Activated T-helper 1 cell treated with Interleukin-2 at 50 U/mL for 16 hours (primary cell): ENCODE results near the gene ANGPTL2.

Experiments
- DNase-seq: peaks from one replicate; pipeline ENCODE4 v3.0.0-alpha.2; 2020; ENCODE audit warnings: low read depth

The ANGPTL2 gene

DNA sequence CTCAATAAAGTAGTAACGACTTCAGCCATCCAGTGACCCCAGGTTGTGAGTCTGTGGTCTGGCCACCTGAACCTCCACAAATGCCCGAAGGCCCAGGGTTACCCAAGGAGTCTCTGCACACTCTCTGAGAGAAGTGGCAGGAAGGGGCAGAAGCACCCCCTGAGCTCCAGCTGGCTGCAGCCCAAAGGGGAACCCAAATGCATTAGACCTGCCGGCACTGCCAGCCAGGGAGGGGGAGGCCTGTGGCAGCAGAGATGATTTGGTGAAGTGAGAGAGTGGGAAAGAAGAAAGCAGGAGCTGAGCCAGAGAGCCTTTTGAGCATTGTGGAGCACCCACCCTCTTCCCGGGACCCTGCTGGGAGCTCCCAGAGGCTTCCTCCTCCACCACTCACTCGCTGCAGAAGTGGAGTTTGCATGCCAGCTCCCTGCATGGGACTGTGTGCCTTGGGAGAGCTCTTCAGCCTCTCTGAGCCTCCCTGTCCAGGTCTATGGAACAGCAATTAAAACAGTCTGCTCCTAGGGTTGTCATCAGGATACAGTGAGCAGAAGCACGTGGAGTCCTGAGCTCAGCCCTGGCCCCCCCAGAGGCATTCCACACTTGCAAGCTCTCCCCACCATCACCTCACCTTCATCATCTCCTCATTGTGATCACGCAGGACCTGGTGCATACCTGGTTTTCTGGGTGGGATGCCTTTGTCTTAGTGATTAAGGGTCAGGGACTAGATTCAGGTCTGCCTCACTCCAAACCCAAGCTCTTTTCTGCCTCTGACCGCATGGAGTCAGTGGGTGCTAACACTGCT is 13.8 kb upstream of the ANGPTL2 start:
- DNase-seq, result no peak

GRCh38 chr9:127135056-127135745 is 12.8 kb upstream of the ANGPTL2 start:
- DNase-seq, result no peak

DNA sequence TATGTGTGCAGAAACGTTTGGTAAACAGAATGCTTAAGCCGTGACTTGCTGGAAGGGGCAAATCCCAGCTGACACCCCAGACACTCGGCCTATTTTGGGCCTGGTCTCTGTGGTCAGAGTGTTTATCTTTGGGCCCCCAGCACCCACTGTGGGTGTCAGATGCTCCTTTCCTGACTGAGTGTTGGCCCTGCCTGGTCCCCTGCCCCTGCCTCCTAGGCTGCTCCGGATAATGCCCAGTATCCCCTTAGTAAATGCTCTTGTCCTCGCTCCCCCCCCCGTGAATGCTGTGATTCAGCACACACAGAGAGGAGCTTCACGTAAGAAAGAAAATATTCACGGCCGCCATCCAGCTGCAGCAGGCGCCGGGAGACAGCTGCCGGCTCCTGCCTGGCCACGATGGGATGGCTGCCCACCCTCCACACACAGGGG is 11.3 kb upstream of the ANGPTL2 start:
- no peak for DNase-seq

DNA sequence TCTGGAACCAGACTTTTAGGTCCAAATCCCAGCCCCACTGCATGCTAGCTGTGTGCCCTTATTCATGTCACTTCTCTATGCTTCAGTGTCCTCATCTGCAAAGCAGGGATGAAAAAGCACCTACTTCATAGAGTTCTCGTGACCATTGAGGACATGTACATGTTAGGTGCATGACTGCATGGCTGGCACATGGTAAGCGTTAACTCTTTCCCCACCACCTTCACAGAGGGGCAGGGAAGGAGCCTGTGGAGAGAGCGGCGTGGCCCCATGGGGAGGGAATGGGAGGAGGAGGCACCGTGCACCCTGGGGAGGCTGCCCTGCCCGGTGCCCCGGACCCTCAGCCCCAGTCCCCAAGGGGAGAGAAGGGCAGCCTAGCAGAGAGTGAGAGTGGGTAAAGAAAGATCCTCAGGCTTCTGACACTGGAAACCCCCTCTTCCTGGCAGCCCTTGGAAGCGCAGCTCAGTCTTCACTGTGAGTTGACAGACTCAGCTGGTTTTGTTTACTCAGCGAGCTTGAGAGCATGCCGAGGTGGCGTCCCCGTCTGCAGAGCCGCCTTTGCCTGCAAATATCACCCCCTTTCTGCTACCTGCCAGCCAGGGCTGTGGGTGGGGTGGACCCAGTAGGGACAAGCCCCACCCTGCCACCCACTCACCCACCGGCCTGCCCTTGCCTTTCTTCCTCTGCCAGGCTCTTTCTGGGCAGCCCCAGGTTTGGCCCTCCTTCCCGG is 10.6 kb upstream of the ANGPTL2 start:
- no peak for DNase-seq

DNA sequence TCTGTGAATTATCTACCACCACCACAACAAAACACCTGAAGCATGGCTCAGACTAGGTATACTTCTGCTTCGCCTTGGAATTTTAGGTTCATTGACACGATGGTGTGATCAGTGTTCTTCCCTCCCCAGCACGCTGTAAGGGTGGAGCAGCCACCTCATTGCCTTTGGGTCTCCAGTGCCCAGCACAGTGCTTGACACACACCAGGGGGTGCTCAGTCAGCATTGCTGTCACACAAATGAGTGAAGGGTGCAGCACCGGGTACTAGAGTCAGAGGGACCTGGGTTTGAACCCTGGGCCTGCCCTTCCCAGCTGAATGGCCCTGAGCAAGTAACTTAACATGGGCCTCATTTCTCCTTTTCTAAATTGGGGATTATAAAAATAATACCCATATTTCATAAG is 9.9 kb upstream of the ANGPTL2 start:
- no peak for DNase-seq

DNA sequence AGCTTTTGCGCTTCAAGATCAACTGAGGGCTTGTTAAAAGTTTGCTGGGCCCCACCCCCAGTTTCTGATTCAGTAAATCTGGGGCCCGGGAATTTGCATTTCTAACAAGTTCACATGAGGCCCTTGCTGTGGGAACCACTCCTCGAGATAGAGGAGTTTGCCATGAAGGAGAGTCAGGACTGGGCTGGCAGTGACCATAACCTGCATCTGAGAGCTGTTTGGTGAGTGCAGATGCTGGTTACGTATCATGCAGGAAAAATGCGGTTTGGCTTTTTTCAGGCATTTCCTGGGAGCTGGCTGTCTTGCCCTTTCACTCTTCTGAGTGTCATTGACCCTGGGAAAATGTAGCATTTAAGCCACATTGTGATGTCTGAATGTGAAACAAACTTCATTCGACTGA is 9.4 kb upstream of the ANGPTL2 start:
- no peak for DNase-seq

DNA sequence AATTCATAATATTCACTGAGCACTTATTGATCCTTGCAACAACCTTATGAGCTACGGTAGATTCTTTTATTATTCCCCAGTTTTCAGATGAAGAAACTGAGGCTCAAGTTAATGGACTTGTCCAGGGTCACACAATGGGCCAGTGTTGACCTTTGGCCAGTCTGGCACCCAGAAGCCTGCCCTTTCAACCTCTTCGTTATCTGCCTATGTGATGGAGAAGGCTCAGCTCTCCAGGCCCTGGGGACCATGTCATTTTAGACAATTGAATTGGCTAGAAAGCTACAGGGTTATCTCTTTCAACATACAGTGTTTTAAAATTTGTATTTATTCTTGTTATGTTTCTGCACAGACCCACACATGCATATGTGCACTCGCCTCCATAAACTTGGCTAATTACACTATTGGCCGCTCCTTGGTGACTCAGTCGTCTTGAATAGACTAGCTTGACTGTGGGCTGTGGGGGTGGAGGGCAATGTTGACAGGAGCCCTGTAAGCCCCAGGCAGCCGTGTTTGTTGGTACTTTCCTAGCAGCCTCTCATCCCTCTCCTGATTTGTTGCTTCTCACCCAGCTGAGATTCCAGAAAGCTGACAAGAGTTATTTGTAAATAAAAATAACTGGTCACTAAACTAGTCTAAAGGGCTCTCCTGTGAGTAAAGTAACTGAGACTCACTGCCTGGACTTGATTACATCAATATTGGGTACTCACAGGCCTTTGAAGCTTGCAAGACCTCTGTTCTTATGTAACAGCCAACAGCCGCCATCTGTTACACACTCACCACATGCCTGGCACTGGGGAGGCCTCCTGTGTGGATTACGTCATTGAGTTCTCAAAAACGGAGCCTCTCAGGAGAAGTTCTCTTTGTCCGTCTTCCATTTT is 8.5 kb upstream of the ANGPTL2 start:
- no peak for DNase-seq

GRCh38 chr9:127130235-127130634 is 7.8 kb upstream of the ANGPTL2 start:
- DNase-seq, result no peak

DNA sequence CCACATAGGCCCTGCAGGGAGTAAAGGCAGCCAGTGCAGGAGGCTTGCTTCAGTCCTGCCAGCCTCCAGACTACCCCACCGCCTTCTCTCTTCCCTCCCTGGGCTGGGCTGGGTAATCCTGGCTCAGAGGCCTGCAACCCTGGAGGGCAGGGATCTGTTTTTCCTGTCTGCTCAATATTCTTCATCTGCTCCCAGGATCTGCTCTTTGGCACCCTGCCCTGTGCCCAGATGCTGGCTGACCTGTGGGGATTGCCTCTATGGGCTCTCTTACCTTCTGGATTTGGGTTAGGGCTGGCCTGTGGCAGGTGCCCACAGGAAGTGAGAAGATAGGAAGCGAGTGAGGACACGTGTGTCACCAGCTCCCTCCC is 7.3 kb upstream of the ANGPTL2 start:
- no peak for DNase-seq

GRCh38 chr9:127129073-127129717 is 6.8 kb upstream of the ANGPTL2 start:
- no peak for DNase-seq

- DNase-seq, result no peak
Measured at GRCh38 chr9:127128341-127129072, 6.1 kb upstream of the ANGPTL2 start.

DNA sequence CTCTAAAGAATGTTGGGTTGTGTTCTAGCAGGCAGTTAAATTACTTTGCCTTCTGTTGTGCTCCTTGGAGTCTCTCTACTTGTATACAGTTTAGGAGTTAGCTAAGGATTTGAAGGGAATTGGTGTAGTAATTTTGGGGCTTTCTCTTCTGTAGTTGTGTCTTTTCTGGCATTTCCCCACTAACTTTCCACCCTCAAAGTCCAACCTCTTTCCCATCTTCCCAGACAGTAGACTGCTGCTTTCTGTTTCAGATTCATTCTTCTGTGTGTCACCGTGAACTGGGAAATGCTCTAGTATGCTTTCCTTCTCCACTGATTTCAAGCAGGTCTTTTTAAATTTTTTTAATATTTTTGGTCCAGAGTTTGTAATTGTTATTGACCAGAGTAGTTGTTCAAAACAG is 4.5 kb upstream of the ANGPTL2 start:
- DNase-seq, result no peak

DNA sequence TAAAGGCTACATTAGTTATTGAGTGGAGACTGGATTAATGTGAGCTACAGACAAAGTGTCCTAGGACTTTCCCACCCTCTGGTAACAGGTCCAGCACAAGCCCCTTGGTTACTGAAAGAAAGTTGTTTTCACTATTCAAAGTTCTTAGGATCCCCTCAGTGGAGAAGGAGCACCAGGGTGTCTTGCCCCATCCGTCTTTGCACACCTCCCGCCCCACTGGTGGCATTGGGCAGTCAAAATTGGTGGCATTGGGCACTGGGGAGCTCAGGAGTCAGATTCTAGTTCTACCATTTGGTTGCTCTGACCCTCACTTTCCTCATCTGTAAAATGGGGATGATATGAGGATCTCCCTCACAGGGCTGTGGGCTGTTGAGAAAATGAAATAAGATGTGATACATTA is 2.4 kb upstream of the ANGPTL2 start:
- DNase-seq, result no peak

DNA sequence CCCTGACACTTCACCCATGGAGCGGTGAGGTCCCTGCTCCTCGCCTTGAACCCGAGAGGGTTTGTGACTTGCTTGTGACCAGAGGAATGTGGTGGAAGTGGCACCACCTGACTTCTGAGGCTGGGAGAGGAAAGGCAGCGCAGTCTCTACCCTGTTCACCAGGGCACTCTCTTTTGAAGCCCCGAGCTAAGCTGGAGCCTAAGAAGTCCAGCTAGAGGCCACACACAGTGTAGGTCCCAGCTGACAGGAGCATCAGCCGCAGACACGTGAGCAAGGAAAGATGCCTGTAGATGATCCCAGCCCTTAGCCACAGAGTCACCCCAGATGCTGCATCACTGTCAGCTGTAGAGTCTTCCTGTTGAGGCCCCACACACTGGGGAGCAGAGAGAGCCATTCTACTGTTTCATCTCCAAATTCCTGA is 1.7 kb upstream of the ANGPTL2 start:
- DNase-seq, result no peak

- no peak for DNase-seq
Measured at GRCh38 chr9:127123064-127123890, 842 bp upstream of the ANGPTL2 start.

DNA sequence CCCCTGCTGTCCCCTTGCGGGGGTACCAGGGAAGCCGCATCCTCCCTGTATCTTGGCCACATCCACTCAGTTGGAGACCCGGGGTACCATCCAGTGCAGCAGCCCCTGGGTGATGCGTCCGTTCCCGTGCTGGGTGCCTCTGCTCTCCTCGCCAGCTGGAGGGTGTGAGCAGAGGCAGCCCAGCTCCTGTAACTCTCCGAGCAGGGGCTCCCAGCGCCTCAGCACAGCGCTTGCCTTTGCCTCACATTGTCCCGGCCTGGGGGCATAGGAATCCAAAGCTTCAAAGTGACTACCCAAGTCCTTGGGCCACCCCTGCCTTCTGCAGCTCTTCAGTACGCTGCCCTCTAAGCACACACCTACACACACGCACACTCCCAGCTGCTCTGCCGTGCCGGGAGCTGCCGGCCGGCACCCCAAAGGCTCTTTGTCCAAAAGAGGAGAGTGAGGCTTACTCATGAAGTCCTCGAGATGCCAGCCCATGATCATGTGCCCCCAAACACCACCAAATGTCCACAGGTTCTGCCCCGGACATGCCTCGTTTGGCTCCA is 733 bp downstream of the ANGPTL2 start:
- no peak for DNase-seq

DNA sequence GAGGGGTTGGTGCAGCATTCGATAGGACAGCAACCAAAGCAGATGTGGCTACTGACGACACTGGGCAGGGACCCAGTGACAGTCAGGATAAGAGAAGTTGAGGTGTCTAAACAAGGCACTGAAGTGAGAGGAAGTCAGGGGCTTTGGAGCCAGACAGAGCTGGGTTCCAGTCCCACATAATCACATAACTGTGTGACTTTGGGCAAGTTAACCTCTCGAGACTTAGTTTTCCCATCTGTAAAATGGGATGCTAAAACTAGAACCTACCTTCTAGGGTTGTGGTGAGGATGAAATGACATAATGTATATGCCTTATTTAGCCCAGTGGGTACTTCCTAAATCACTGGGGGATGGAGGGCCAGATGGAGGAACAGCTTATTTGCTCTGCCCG is 3.1 kb downstream of the ANGPTL2 start:
- DNase-seq, result no peak

GRCh38 chr9:127118597-127119319 is 3.7 kb downstream of the ANGPTL2 start:
- DNase-seq, result no peak

GRCh38 chr9:127117801-127118200 is 4.6 kb downstream of the ANGPTL2 start:
- DNase-seq, result no peak
